ENCODE results near the gene TCERG1L.

DNA sequence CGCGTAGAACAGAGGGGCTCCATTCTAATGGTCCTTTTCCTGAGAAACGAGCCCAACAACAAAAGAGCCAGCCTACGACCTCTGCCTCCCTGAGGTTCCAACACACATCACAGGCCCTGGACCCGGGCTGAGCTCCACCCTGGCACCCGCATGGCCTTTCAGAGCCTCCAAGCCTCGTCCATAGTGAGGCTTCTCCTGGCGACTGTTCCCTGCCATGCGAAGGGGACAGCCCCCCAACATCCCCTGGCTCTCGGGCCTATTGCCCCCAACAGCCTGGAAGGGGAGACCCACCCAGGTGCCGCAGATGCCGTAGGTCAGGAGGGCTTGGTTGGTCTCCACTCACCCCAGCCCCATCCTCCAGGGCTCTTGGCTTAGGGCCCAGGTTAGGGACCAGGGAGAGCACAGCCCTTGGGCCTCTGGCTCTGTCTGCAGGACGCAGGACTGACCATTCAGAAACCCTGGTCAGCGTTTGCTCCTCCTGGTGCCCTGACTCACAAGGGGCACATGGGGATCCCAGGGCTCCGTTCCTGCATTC is 91.5 kb downstream of the TCERG1L start:
- TF ChIP-seq, protein P1, sequence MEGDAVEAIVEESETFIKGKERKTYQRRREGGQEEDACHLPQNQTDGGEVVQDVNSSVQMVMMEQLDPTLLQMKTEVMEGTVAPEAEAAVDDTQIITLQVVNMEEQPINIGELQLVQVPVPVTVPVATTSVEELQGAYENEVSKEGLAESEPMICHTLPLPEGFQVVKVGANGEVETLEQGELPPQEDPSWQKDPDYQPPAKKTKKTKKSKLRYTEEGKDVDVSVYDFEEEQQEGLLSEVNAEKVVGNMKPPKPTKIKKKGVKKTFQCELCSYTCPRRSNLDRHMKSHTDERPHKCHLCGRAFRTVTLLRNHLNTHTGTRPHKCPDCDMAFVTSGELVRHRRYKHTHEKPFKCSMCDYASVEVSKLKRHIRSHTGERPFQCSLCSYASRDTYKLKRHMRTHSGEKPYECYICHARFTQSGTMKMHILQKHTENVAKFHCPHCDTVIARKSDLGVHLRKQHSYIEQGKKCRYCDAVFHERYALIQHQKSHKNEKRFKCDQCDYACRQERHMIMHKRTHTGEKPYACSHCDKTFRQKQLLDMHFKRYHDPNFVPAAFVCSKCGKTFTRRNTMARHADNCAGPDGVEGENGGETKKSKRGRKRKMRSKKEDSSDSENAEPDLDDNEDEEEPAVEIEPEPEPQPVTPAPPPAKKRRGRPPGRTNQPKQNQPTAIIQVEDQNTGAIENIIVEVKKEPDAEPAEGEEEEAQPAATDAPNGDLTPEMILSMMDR (IDR thresholded peaks at IDR 0.05): no peak
- TF ChIP-seq, protein P2, sequence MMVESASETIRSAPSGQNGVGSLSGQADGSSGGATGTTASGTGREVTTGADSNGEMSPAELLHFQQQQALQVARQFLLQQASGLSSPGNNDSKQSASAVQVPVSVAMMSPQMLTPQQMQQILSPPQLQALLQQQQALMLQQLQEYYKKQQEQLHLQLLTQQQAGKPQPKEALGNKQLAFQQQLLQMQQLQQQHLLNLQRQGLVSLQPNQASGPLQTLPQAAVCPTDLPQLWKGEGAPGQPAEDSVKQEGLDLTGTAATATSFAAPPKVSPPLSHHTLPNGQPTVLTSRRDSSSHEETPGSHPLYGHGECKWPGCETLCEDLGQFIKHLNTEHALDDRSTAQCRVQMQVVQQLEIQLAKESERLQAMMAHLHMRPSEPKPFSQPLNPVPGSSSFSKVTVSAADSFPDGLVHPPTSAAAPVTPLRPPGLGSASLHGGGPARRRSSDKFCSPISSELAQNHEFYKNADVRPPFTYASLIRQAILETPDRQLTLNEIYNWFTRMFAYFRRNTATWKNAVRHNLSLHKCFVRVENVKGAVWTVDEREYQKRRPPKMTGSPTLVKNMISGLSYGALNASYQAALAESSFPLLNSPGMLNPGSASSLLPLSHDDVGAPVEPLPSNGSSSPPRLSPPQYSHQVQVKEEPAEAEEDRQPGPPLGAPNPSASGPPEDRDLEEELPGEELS (CRISPR knock-in tag; IDR thresholded peaks at IDR 0.05): no peak
- TF ChIP-seq TEAD4 (CRISPR knock-in tag; IDR thresholded peaks at IDR 0.05): no peak
- TF ChIP-seq NFYB (CRISPR knock-in tag; conservative IDR thresholded peaks at IDR 0.05; ENCODE audit: low read depth): no peak
- TF ChIP-seq ZNF232 (CRISPR knock-in tag; IDR thresholded peaks at IDR 0.05): no peak
- TF ChIP-seq, protein P3, sequence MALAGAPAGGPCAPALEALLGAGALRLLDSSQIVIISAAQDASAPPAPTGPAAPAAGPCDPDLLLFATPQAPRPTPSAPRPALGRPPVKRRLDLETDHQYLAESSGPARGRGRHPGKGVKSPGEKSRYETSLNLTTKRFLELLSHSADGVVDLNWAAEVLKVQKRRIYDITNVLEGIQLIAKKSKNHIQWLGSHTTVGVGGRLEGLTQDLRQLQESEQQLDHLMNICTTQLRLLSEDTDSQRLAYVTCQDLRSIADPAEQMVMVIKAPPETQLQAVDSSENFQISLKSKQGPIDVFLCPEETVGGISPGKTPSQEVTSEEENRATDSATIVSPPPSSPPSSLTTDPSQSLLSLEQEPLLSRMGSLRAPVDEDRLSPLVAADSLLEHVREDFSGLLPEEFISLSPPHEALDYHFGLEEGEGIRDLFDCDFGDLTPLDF (CRISPR knock-in tag; IDR thresholded peaks at IDR 0.05): no peak

Data from WTC11 (cell line).